ENCODE data around the gene DMGDH.
A peak's percentile ranks its signal among the peaks of the same experiment; 100 is the strongest.

DMGDH gene

DNA sequence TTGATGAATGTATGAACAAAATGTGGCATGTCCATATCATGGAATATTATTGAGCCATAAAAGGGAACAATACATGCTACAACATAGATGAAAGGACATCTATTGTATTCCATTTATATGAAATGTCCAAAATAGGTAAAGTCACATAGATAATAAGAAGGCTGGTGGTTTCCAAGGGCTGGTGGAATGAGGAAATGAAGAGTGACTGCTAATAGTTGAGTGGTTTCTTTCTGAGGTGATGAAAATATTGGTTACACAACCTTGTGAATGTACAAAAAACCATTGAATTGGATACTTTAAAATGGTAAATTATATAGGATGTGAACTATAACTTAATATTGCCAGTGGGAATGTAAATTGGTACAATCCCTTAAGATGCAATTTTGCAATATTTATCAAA, 89.6 kb downstream of the DMGDH start:
- Mint-ChIP-seq H3K4me3 (no peak overlapping the region), H3K36me3 (no peaks in the 10 kb centered on the region), H3K27ac (no peak overlapping the region), H3K9me3 (no peaks in the 10 kb centered on the region), H3K4me1 (peaks cover 26% of the 10 kb centered on the region)
- DNase-seq (ENCODE audit: low spot score in 2 of 2) (no peak), ATAC-seq (no peak)

- Mint-ChIP-seq H3K27ac (no peak overlapping the region), H3K4me3 (no peak overlapping the region), H3K9me3 (no peaks in the 10 kb centered on the region), H3K4me1 (peaks cover 33% of the 10 kb centered on the region), H3K36me3 (no peaks in the 10 kb centered on the region)
- no peak for DNase-seq (ENCODE audit: low spot score in 2 of 2)
- ATAC-seq: peak; percentile 66
Observed at GRCh38 chr5:78979117-78979742, 90.2 kb downstream of the DMGDH start.

DNA sequence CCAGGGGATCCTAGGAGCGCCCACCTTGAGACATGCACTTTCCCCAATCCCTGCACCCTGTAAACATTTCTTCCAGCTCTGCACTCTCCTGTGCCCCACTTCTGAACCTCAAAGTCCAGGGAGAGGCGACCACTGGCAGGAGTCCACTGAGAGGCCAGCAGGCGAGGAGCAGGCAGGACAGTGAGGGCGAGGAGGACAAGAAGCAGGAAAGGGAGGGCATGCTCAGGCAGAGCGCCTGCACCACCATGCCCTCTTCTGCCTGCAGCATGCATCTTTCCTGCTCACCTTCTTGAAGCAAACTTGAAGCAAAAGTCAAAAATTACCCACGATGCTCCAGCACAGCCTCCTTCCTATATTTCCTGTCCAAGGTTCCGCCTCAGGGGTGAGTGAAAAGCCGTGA, 94.4 kb downstream of the DMGDH start:
- no peaks in the 10 kb centered on the region for H3K9me3 Mint-ChIP-seq
- H3K4me3 Mint-ChIP-seq: no peak overlapping the region
- DNase-seq (ENCODE audit: low spot score in 2 of 2) (no peak), ATAC-seq (no peak)
- H3K27ac Mint-ChIP-seq: no peak overlapping the region
- H3K4me1 Mint-ChIP-seq: peaks cover 24% of the 10 kb centered on the region
- H3K36me3 Mint-ChIP-seq: no peaks in the 10 kb centered on the region

DNA sequence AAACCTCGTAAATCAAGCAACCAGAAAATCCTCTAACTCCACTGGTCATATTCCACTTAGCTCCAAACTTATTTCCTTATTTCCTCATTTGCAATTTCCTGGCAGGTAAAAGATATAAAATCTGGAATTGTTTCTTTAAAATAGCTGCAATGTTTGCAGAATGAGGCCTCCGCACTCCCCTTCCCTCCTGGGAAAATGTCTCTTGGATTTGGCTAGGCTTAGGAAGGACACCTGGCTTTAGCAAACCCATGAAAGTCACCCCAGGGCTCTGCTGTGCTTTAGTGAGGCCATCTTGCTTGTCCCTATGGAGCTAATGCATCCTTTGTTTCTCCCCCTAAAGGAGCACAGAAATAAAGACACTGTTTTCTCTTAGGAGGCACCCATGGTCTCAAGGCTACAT, 94.9 kb downstream of the DMGDH start:
- Mint-ChIP-seq H3K9me3 (no peaks in the 10 kb centered on the region), H3K4me3 (no peak overlapping the region)

DNA sequence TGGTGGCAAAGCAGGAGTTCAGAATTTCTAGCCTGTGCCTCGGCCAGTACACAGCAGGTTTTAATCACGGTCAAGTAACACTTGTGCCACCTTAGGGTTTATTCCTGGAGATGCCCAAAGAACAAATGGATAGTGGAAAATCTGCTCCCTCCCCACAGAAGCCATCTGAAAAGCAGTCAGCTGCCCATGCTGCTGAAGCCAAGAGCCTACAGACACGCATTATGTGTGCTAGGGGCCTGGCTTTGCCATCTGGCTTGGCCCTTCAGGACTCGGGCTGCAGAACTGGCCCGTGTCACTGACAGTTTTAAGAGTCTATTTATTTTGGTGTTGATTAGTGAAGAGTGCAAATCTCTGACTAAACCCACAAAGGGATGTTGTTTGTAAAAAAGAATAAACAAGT, 95.5 kb downstream of the DMGDH start:
- Mint-ChIP-seq H3K4me1 (peaks cover 14% of the 10 kb centered on the region), H3K27ac (no peak overlapping the region), H3K4me3 (no peak overlapping the region), H3K9me3 (no peaks in the 10 kb centered on the region), H3K36me3 (peaks cover under 1% of the 10 kb centered on the region)
- DNase-seq (ENCODE audit: low spot score in 2 of 2): no peak
- no peak for ATAC-seq

More for the DNA sequence above, 94.9 kb downstream of the DMGDH start:
- ATAC-seq: no peak
- H3K36me3 Mint-ChIP-seq: no peaks in the 10 kb centered on the region
- H3K27ac Mint-ChIP-seq: no peak overlapping the region
- no peak for DNase-seq (ENCODE audit: low spot score in 2 of 2)
- peaks cover 20% of the 10 kb centered on the region for H3K4me1 Mint-ChIP-seq

DNA sequence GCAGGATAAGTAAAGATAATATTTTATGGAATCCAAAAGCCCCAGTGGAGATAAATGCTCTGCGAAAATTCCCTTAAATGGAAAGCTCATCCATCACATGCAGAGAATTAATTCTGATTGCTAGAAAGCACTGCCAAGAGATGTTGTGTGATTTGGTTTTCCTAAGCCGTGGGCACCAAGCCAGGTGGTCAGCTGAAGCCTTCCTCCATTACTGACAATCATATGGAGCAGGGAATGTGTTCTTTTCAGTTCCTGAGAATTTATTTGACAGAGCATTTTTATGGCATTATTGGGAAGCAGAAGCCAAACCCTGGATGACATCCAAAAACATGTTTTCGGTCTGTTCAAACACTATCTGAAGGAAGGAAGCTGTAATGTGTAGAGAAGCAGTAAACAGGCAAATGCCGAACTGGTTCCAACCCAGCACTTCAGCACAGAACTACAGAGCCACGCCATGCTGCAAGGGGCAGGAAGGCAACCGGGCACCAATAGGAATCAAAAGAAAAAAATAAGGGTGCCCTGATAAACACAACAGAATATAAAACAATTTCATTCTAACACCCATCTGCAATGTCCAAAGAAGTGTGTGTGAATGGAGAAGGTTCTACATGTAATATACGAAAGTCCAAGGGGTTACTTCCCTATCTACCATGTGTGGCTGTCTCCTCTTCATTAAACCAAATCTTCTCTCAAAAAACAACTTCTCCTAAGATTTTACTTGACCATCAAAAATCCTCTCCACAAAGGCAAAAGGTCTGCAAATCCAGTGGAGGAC, 96.6 kb downstream of the DMGDH start:
- no peak overlapping the region for H3K4me3 Mint-ChIP-seq
- no peak overlapping the region for H3K27ac Mint-ChIP-seq
- no peak for DNase-seq (ENCODE audit: low spot score in 2 of 2)
- ATAC-seq: no peak
- H3K36me3 Mint-ChIP-seq: peaks cover 12% of the 10 kb centered on the region
- peaks cover 11% of the 10 kb centered on the region for H3K4me1 Mint-ChIP-seq
- no peaks in the 10 kb centered on the region for H3K9me3 Mint-ChIP-seq

DNA sequence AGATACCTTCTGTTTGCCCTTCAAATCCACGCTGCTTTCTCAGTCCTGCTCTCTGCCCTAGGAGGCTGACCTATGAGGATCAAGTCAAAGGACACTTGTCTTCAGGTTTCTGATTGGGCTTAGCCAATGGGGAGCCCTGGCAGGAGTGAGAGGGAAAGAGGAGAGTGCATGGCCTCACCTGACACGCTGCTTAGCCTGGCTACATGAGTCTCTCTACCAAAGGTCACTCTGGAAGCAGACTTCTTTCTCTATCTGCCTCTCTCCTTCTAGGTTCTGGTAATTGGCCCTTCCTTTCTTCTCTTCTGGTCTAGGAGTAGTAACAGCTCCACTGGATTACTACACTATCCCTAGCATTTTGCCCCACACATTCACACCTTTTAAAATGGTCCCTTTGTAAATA, 97.5 kb downstream of the DMGDH start:
- peaks cover 11% of the 10 kb centered on the region for H3K4me1 Mint-ChIP-seq
- H3K4me3 Mint-ChIP-seq: no peak overlapping the region
- peaks cover 20% of the 10 kb centered on the region for H3K36me3 Mint-ChIP-seq
- no peak overlapping the region for H3K27ac Mint-ChIP-seq
- no peak for DNase-seq (ENCODE audit: low spot score in 2 of 2)
- no peak for ATAC-seq
- no peaks in the 10 kb centered on the region for H3K9me3 Mint-ChIP-seq

DNA sequence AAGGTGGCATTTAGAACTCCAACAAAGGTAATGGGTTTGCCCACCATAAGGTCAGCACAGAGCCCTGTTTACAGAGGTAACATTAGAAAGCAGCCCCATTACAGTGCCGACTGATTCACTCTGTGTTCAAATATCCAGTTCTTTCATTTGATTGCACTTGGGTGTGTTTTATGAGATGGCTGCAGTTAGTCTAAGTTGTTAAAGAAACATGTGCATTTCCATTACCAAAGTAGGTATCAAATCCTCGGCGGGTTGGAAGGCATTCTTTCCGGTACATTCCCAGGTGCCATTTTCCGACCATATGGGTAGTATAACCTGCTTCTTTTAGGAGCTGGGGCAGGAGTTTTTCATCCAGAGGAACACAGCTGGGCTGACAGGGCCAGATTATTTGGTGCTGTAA, 100.7 kb downstream of the DMGDH start:
- Mint-ChIP-seq H3K27ac (no peak overlapping the region), H3K36me3 (peaks cover 38% of the 10 kb centered on the region), H3K4me1 (no peaks in the 10 kb centered on the region), H3K9me3 (no peaks in the 10 kb centered on the region), H3K4me3 (no peak overlapping the region)
- ATAC-seq (no peak), DNase-seq (ENCODE audit: low spot score in 2 of 2) (no peak)

DNA sequence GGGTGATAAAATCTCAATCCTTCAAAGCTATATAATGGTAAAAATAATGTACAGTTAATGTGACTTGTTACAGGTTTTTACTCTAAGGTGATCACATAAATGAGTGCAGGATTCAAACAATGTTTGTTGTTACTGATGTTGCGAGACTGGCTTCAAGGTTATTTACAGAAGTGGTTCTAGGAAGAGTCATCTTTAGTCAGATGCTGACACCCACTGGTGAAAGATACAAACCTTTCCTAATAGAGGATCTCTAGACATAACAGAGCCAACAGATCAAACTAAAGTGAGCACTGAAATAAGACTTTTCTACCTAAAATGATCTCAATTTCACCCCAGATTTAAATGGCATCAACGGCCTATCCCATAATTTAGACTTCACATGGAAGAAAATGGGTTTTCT, 104.6 kb downstream of the DMGDH start:
- ATAC-seq: peak; percentile 55
- Mint-ChIP-seq H3K27ac (no peak overlapping the region), H3K4me1 (no peaks in the 10 kb centered on the region), H3K36me3 (peaks cover 61% of the 10 kb centered on the region), H3K4me3 (no peak overlapping the region), H3K9me3 (no peaks in the 10 kb centered on the region)
- no peak for DNase-seq (ENCODE audit: low spot score in 2 of 2)

- no peaks in the 10 kb centered on the region for H3K4me1 Mint-ChIP-seq
- H3K4me3 Mint-ChIP-seq: no peak overlapping the region
- no peak for ATAC-seq
- H3K27ac Mint-ChIP-seq: no peak overlapping the region
- H3K36me3 Mint-ChIP-seq: peaks cover 38% of the 10 kb centered on the region
- no peak for DNase-seq (ENCODE audit: low spot score in 2 of 2)
- no peaks in the 10 kb centered on the region for H3K9me3 Mint-ChIP-seq
Observed at GRCh38 chr5:78961743-78962142, 107.7 kb downstream of the DMGDH start.

DNA sequence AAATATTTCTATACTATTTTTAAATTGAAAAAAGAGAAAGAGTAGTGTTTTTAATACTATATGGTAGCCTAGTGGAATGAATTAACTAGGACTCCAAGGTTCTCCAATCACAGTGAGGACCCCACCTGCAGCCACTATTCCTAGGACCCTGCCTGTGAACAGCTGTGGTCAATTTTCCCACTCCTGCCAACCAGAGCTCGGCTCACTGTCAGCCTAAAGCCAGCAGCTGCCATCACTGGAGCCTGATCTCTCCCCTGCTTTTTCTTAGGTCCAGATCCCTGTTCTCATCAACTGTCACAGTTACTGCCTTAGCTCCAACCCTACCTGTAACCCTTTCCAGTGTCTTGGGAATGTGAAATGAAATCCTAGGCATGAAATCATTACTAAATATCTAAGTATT, 109.7 kb downstream of the DMGDH start:
- H3K4me1 Mint-ChIP-seq: no peaks in the 10 kb centered on the region
- H3K36me3 Mint-ChIP-seq: peaks cover 35% of the 10 kb centered on the region
- no peak overlapping the region for H3K27ac Mint-ChIP-seq
- H3K9me3 Mint-ChIP-seq: no peaks in the 10 kb centered on the region
- DNase-seq (ENCODE audit: low spot score in 2 of 2) (no peak), ATAC-seq (no peak)
- no peak overlapping the region for H3K4me3 Mint-ChIP-seq

GRCh38 chr5:78958672-78959445, 110.6 kb downstream of the DMGDH start:
- DNase-seq (ENCODE audit: low spot score in 2 of 2): no peak
- H3K27ac Mint-ChIP-seq: no peak overlapping the region
- H3K4me3 Mint-ChIP-seq: no peak overlapping the region
- H3K9me3 Mint-ChIP-seq: no peaks in the 10 kb centered on the region
- H3K36me3 Mint-ChIP-seq: peaks cover 33% of the 10 kb centered on the region
- peaks cover 3% of the 10 kb centered on the region for H3K4me1 Mint-ChIP-seq
- ATAC-seq: no peak

DNA sequence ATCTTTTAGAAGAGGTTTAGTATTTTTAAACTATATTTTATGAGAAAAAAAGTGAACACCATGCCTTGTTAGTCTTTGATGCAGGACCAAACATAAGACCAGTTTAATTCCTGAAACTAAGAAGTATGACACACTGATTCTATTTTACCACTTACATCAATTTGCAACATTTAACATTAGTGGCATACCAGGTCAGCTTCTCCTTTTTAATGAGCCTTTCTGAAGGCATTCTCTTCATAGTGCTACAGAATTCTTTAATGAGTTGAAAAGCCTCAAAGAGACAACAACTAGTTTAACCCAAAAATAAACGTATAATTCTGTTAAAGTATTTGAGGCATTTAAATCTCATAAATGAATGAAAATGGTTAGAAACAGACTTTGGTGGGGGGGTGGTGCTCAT, 112.6 kb downstream of the DMGDH start:
- H3K27ac Mint-ChIP-seq: no peak overlapping the region

DNA sequence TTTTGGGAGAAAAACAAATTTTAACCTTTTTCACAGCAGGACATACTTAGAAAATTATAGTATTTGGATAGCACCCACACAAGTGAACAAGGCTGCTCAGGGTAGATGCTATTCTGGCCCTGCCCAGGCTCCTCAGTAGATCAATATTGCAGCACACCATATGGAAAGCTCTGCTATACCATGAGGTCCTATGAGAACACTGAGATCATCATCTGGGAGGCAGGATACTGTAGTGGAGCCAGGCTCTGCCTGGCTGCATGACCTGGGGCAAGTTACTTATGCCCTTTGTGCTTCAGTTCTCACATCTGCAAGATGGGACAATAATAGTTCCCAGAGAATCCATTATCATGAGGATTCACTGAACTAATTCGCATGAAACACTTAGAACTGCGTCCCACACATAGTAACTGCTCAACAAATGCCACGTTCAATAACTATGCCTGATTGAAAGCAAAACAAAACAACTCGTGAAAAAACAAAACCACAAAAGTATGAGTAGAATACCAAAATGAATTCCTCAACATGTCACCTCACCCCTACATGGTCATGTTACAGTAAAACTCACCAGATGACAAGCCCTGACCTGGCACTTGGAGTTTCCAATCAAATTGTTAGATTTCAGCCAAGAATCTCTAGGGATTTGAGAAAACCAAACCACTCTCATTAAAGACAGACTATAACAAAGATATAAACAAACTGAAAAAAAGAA, 116.2 kb downstream of the DMGDH start:
- DNase-seq (ENCODE audit: low spot score in 2 of 2): peak in 1 of 2 donors; percentile 52
- H3K27ac Mint-ChIP-seq: peak overlapping the region; percentile 29
- peak; percentile 99 for ATAC-seq
- no peaks in the 10 kb centered on the region for H3K9me3 Mint-ChIP-seq
- peaks cover 29% of the 10 kb centered on the region for H3K4me1 Mint-ChIP-seq
- H3K36me3 Mint-ChIP-seq: peaks cover 16% of the 10 kb centered on the region
- H3K4me3 Mint-ChIP-seq: peak overlapping the region; percentile 1

More for the DNA sequence above, 112.6 kb downstream of the DMGDH start:
- H3K4me3 Mint-ChIP-seq: no peak overlapping the region
- H3K36me3 Mint-ChIP-seq: peaks cover 23% of the 10 kb centered on the region
- peaks cover 20% of the 10 kb centered on the region for H3K4me1 Mint-ChIP-seq
- ATAC-seq: no peak
- no peak for DNase-seq (ENCODE audit: low spot score in 2 of 2)
- no peaks in the 10 kb centered on the region for H3K9me3 Mint-ChIP-seq
